Measurements from ENCODE around the gene OR6J1.

GRCh38 chr14:22613106-22613695 is 31.0 kb downstream of the OR6J1 start:
- no peak for TF ChIP-seq MYC (IDR thresholded peaks at IDR 0.05; ENCODE audit: borderline replicate concordance, low read length)
- no peak for TF ChIP-seq CTCF (IDR thresholded peaks at IDR 0.05)
- no peak for TF ChIP-seq HOXA7 (CRISPR knock-in tag; IDR thresholded peaks at IDR 0.05)
- TF ChIP-seq RAD21 (conservative IDR thresholded peaks at IDR 0.05 in 1 of 2, IDR thresholded peaks at IDR 0.05 in 1 of 2), result no peak
- TF ChIP-seq POLR2AphosphoS2 (conservative IDR thresholded peaks at IDR 0.05; ENCODE audit: low read length), result no peak
- TF ChIP-seq FOXS1 (CRISPR knock-in tag; IDR thresholded peaks at IDR 0.05), result no peak
- no peak for TF ChIP-seq MAZ (IDR thresholded peaks at IDR 0.05; ENCODE audit: borderline replicate concordance, low read depth, low read length)
- no peak for TF ChIP-seq RFX5 (IDR thresholded peaks at IDR 0.05)
- no peak for TF ChIP-seq PHF8 (IDR thresholded peaks at IDR 0.05; ENCODE audit: borderline replicate concordance, low read depth)
